A549 (cell line): ENCODE measurements around the gene CYP1A2.

ENCODE experiments used
- CTCF ChIP-seq: fragments of >200 bp; sonication (Bioruptor Twin); formaldehyde crosslinking; IDR thresholded peaks from 3 replicates; pipeline ENCODE4 v1.5.1; 2016
- GATA3 ChIP-seq: IDR thresholded peaks from 2 replicates; pipeline ENCODE4 v1.6.1; 2012; ENCODE audit warnings: borderline replicate concordance
- HMGXB4 ChIP-seq: fragments of 250-450 bp; sonication (Bioruptor Pico); IDR thresholded peaks from 2 replicates; pipeline ENCODE4 v1.5.0; 2021; ENCODE audit warnings: mild to moderate bottlenecking, moderate library complexity, borderline replicate concordance
- POLR2A ChIP-seq: IDR thresholded peaks from 2 replicates; pipeline ENCODE4 v1.6.1; 2012; ENCODE audit warnings: mild to moderate bottlenecking, low read length
- RNF2 ChIP-seq: fragments of 200-600 bp; sonication (generic); IDR thresholded peaks from 2 replicates; pipeline ENCODE4 v1.6.1; 2016; ENCODE audit warnings: low read depth, mild to moderate bottlenecking, antibody characterized with exemption, moderate library complexity, borderline replicate concordance
- USF2 ChIP-seq: fragments of 450-650 bp; IDR thresholded peaks from 2 replicates; pipeline ENCODE4 v1.6.1; 2014; ENCODE audit warnings: antibody characterized with exemption

GRCh38 chr15:74799856-74800558, 51.4 kb downstream of the CYP1A2 start:
- TF ChIP-seq HMGXB4 (CRISPR knock-in tag) (no peak), CTCF (peak; percentile 90), USF2 (no peak), GATA3 (no peak), RNF2 (no peak), POLR2A (no peak)
